ENCODE data around the gene ADARB2.

Gene ADARB2

GRCh38 chr10:1293636-1294435 lies 443.5 kb downstream of the ADARB2 start:
- Mint-ChIP-seq H3K27ac (no peak overlapping the region), H3K9me3 (peaks cover 0 to 1% of the 10 kb centered on the region in 2 donors), H3K27me3 (peaks cover 26 to 47% of the 10 kb centered on the region in 2 donors), H3K36me3 (no peaks in the 10 kb centered on the region), H3K4me3 (no peak overlapping the region), H3K4me1 (no peaks in the 10 kb centered on the region)
- DNase-seq = no peak
- no peak for ATAC-seq (replicated peaks)

GRCh38 chr10:1293157-1293556 lies 444.2 kb downstream of the ADARB2 start:
- Mint-ChIP-seq H3K27ac (no peak overlapping the region), H3K36me3 (no peaks in the 10 kb centered on the region), H3K4me1 (peaks cover 0 to under 1% of the 10 kb centered on the region in 2 donors), H3K4me3 (no peak overlapping the region), H3K27me3 (peaks cover 25 to 43% of the 10 kb centered on the region in 2 donors), H3K9me3 (peaks cover 0 to 1% of the 10 kb centered on the region in 2 donors)
- DNase-seq = no peak
- no peak for ATAC-seq (replicated peaks)

- no peaks in the 10 kb centered on the region for H3K36me3 Mint-ChIP-seq
Observed at GRCh38 chr10:1292611-1293031, 444.7 kb downstream of the ADARB2 start.

GRCh38 chr10:1291178-1292090 lies 445.9 kb downstream of the ADARB2 start:
- Mint-ChIP-seq H3K27ac (no peak overlapping the region), H3K9me3 (peaks cover 0 to 1% of the 10 kb centered on the region in 2 donors), H3K4me3 (no peak overlapping the region), H3K36me3 (no peaks in the 10 kb centered on the region), H3K27me3 (peaks cover 25 to 35% of the 10 kb centered on the region in 2 donors), H3K4me1 (peaks cover 6 to 8% of the 10 kb centered on the region in 2 donors)
- ATAC-seq (replicated peaks) (no peak), DNase-seq (no peak)

More at GRCh38 chr10:1292611-1293031, 444.7 kb downstream of the ADARB2 start:
- no peak for ATAC-seq (replicated peaks)
- Mint-ChIP-seq H3K4me3 (no peak overlapping the region), H3K9me3 (peaks cover 0 to 1% of the 10 kb centered on the region in 2 donors), H3K4me1 (peaks cover 3 to 6% of the 10 kb centered on the region in 2 donors), H3K27me3 (peaks cover 25 to 39% of the 10 kb centered on the region in 2 donors), H3K27ac (no peak overlapping the region)
- no peak for DNase-seq

- Mint-ChIP-seq H3K4me3 (no peak overlapping the region), H3K27me3 (peaks cover 23 to 28% of the 10 kb centered on the region in 2 donors), H3K36me3 (no peaks in the 10 kb centered on the region), H3K9me3 (peaks cover 0 to 1% of the 10 kb centered on the region in 2 donors), H3K4me1 (peaks cover 6 to 8% of the 10 kb centered on the region in 2 donors), H3K27ac (no peak overlapping the region)
- no peak for DNase-seq
- no peak for ATAC-seq (replicated peaks)
Observed at GRCh38 chr10:1290071-1290471, 447.3 kb downstream of the ADARB2 start.

GRCh38 chr10:1289591-1289990 lies 447.7 kb downstream of the ADARB2 start:
- ATAC-seq (replicated peaks) (no peak), DNase-seq (no peak)
- H3K4me3 Mint-ChIP-seq = no peak overlapping the region
- H3K27me3 Mint-ChIP-seq = peaks cover 19 to 26% of the 10 kb centered on the region in 2 donors
- peaks cover 6 to 8% of the 10 kb centered on the region in 2 donors for H3K4me1 Mint-ChIP-seq
- no peaks in the 10 kb centered on the region for H3K36me3 Mint-ChIP-seq
- no peak overlapping the region for H3K27ac Mint-ChIP-seq
- H3K9me3 Mint-ChIP-seq = no peaks in the 10 kb centered on the region

- DNase-seq = no peak
- Mint-ChIP-seq H3K27ac (no peak overlapping the region), H3K9me3 (no peaks in the 10 kb centered on the region), H3K36me3 (no peaks in the 10 kb centered on the region), H3K27me3 (peaks cover 17 to 25% of the 10 kb centered on the region in 2 donors), H3K4me3 (no peak overlapping the region), H3K4me1 (peaks cover 6 to 8% of the 10 kb centered on the region in 2 donors)
- peak in 1 of 2 donors; percentile 51 for ATAC-seq (replicated peaks)
Observed at GRCh38 chr10:1287971-1288401, 449.3 kb downstream of the ADARB2 start.

GRCh38 chr10:1287487-1287886 lies 449.8 kb downstream of the ADARB2 start:
- peaks cover 12 to 25% of the 10 kb centered on the region in 2 donors for H3K27me3 Mint-ChIP-seq
- H3K27ac Mint-ChIP-seq = no peak overlapping the region
- ATAC-seq (replicated peaks) (no peak), DNase-seq (no peak)
- peaks cover 6 to 8% of the 10 kb centered on the region in 2 donors for H3K4me1 Mint-ChIP-seq
- no peak overlapping the region for H3K4me3 Mint-ChIP-seq
- H3K36me3 Mint-ChIP-seq = no peaks in the 10 kb centered on the region
- no peaks in the 10 kb centered on the region for H3K9me3 Mint-ChIP-seq

GRCh38 chr10:1284076-1284475 lies 453.2 kb downstream of the ADARB2 start:
- H3K4me3 Mint-ChIP-seq = no peak overlapping the region
- no peak overlapping the region for H3K27ac Mint-ChIP-seq
- no peaks in the 10 kb centered on the region for H3K36me3 Mint-ChIP-seq
- peaks cover 6 to 8% of the 10 kb centered on the region in 2 donors for H3K4me1 Mint-ChIP-seq
- peaks cover 23 to 43% of the 10 kb centered on the region in 2 donors for H3K27me3 Mint-ChIP-seq
- DNase-seq (no peak), ATAC-seq (replicated peaks) (no peak)
- no peaks in the 10 kb centered on the region for H3K9me3 Mint-ChIP-seq

- Mint-ChIP-seq H3K36me3 (no peaks in the 10 kb centered on the region), H3K27ac (no peak overlapping the region), H3K4me1 (no peaks in the 10 kb centered on the region), H3K27me3 (peaks cover 27 to 43% of the 10 kb centered on the region in 2 donors), H3K4me3 (no peak overlapping the region), H3K9me3 (no peaks in the 10 kb centered on the region)
- ATAC-seq (replicated peaks) (no peak), DNase-seq (no peak)
Observed at GRCh38 chr10:1281405-1281782, 455.9 kb downstream of the ADARB2 start.

- ATAC-seq (replicated peaks) (peak; percentile 16 to 27), DNase-seq (no peak)
- no peak overlapping the region for H3K4me3 Mint-ChIP-seq
- no peaks in the 10 kb centered on the region for H3K4me1 Mint-ChIP-seq
- no peaks in the 10 kb centered on the region for H3K9me3 Mint-ChIP-seq
- no peak overlapping the region for H3K27ac Mint-ChIP-seq
- no peaks in the 10 kb centered on the region for H3K36me3 Mint-ChIP-seq
- H3K27me3 Mint-ChIP-seq = peaks cover 27 to 43% of the 10 kb centered on the region in 2 donors
Observed at GRCh38 chr10:1280466-1281404, 456.6 kb downstream of the ADARB2 start.

- H3K27me3 Mint-ChIP-seq = peaks cover 20 to 34% of the 10 kb centered on the region in 2 donors
- H3K36me3 Mint-ChIP-seq = no peaks in the 10 kb centered on the region
- DNase-seq = no peak
- ATAC-seq (replicated peaks) = no peak
- no peak overlapping the region for H3K27ac Mint-ChIP-seq
- no peaks in the 10 kb centered on the region for H3K9me3 Mint-ChIP-seq
- H3K4me1 Mint-ChIP-seq = no peaks in the 10 kb centered on the region
- H3K4me3 Mint-ChIP-seq = no peak overlapping the region
Observed at GRCh38 chr10:1278306-1278705, 459.0 kb downstream of the ADARB2 start.

- no peak for DNase-seq
- H3K27me3 Mint-ChIP-seq = peaks cover 5 to 17% of the 10 kb centered on the region in 2 donors
- H3K4me1 Mint-ChIP-seq = peaks cover 0 to 1% of the 10 kb centered on the region in 2 donors
Observed at GRCh38 chr10:1274701-1275544, 462.4 kb downstream of the ADARB2 start.

More at GRCh38 chr10:1274701-1275544, 462.4 kb downstream of the ADARB2 start:
- Mint-ChIP-seq H3K36me3 (no peaks in the 10 kb centered on the region), H3K27ac (no peak overlapping the region), H3K4me3 (no peak overlapping the region), H3K9me3 (no peaks in the 10 kb centered on the region)
- ATAC-seq (replicated peaks) = no peak
